ENCODE data around the gene SV2C. TPM values are rescaled to one million over a fixed set of nuclear protein-coding genes. Genes with fewer than 3 reads are reported as not detected.

The SV2C gene
- polyA plus RNA-seq, 1 donor (not counting 4 experiments of a cell fraction or from before 2014, with no cell fraction given) = 0.34 TPM

- no peak for TF ChIP-seq CTCF (optimal IDR thresholded peaks at IDR 0.05 in 1 of 3, IDR thresholded peaks at IDR 0.05 in 1 of 3, conservative IDR thresholded peaks at IDR 0.05 in 1 of 3; ENCODE audit: extremely low read depth in 1 of 3, insufficient read depth in 2 of 3, low read length in 3 of 3)
- no peak for TF ChIP-seq EZH2 (IDR thresholded peaks at IDR 0.05; ENCODE audit: low read length)
- Histone ChIP-seq H3K27me3 (ENCODE audit: control insufficient read depth, extremely low read depth, insufficient read depth, low read length) (no peaks in the 10 kb centered on the region), H3K79me2 (ENCODE audit: control insufficient read depth, insufficient read depth, low read length) (no peaks in the 10 kb centered on the region), H2AFZ (ENCODE audit: control insufficient read depth, low read length) (no peak overlapping the region), H3K9ac (ENCODE audit: control insufficient read depth, extremely low read depth, insufficient read depth, low read length) (no peak overlapping the region), H3K36me3 (ENCODE audit: control insufficient read depth in 2 of 2, extremely low read depth in 1 of 2, insufficient read depth in 2 of 2, low read length in 2 of 2) (no peaks in the 10 kb centered on the region), H3K4me1 (ENCODE audit: control insufficient read depth, extremely low read depth, insufficient read depth, low read length) (peaks cover 9% of the 10 kb centered on the region), H3K27ac (ENCODE audit: control insufficient read depth, insufficient read depth, low read length) (no peak overlapping the region), H3K4me3 (ENCODE audit: control insufficient read depth in 2 of 3, extremely low read depth in 1 of 3, insufficient read depth in 2 of 3, low read depth in 1 of 3, low read length in 3 of 3) (no peak overlapping the region), H3K4me2 (ENCODE audit: control insufficient read depth, extremely low read depth, insufficient read depth, low read depth, low read length) (no peak overlapping the region), H4K20me1 (ENCODE audit: control insufficient read depth, extremely low read depth, insufficient read depth, low read length) (no peaks in the 10 kb centered on the region), H3K9me3 (ENCODE audit: control insufficient read depth, low read depth, low read length) (no peaks in the 10 kb centered on the region), H3K9me1 (ENCODE audit: control insufficient read depth, extremely low read depth, insufficient read depth, low read length) (no peaks in the 10 kb centered on the region)
- DNase-seq (ENCODE audit: low read depth, low spot score) (no peak), FAIRE-seq (no peak)
- dilution Hi-C loops (cut with MboI; ENCODE audit: extremely low pct_ligation_motif_present, low sequenced_read_pairs) = no loop called here
Observed at GRCh38 chr5:76271836-76272235, 188.7 kb downstream of the SV2C start.

GRCh38 chr5:76273206-76273885 is 190.2 kb downstream of the SV2C start:
- FAIRE-seq = no peak
- Histone ChIP-seq H3K4me3 (ENCODE audit: control insufficient read depth in 2 of 3, extremely low read depth in 1 of 3, insufficient read depth in 2 of 3, low read depth in 1 of 3, low read length in 3 of 3) (no peak overlapping the region), H3K4me1 (ENCODE audit: control insufficient read depth, extremely low read depth, insufficient read depth, low read length) (peaks cover 9% of the 10 kb centered on the region), H3K79me2 (ENCODE audit: control insufficient read depth, insufficient read depth, low read length) (no peaks in the 10 kb centered on the region), H3K27ac (ENCODE audit: control insufficient read depth, insufficient read depth, low read length) (no peak overlapping the region), H2AFZ (ENCODE audit: control insufficient read depth, low read length) (no peak overlapping the region), H4K20me1 (ENCODE audit: control insufficient read depth, extremely low read depth, insufficient read depth, low read length) (no peaks in the 10 kb centered on the region), H3K36me3 (ENCODE audit: control insufficient read depth in 2 of 2, extremely low read depth in 1 of 2, insufficient read depth in 2 of 2, low read length in 2 of 2) (no peaks in the 10 kb centered on the region), H3K9me3 (ENCODE audit: control insufficient read depth, low read depth, low read length) (no peaks in the 10 kb centered on the region), H3K9me1 (ENCODE audit: control insufficient read depth, extremely low read depth, insufficient read depth, low read length) (no peaks in the 10 kb centered on the region), H3K9ac (ENCODE audit: control insufficient read depth, extremely low read depth, insufficient read depth, low read length) (no peak overlapping the region), H3K4me2 (ENCODE audit: control insufficient read depth, extremely low read depth, insufficient read depth, low read depth, low read length) (no peak overlapping the region), H3K27me3 (ENCODE audit: control insufficient read depth, extremely low read depth, insufficient read depth, low read length) (no peaks in the 10 kb centered on the region)
- dilution Hi-C loops (cut with MboI; ENCODE audit: extremely low pct_ligation_motif_present, low sequenced_read_pairs) = no loop called here
- no peak for DNase-seq (ENCODE audit: low read depth, low spot score)
- TF ChIP-seq EZH2 (IDR thresholded peaks at IDR 0.05; ENCODE audit: low read length) (no peak), CTCF (optimal IDR thresholded peaks at IDR 0.05 in 1 of 3, IDR thresholded peaks at IDR 0.05 in 1 of 3, conservative IDR thresholded peaks at IDR 0.05 in 1 of 3; ENCODE audit: extremely low read depth in 1 of 3, insufficient read depth in 2 of 3, low read length in 3 of 3) (no peak)

Data from keratinocyte (primary cell).